Measurements from ENCODE around the gene ADCY3.

The ADCY3 gene

DNA sequence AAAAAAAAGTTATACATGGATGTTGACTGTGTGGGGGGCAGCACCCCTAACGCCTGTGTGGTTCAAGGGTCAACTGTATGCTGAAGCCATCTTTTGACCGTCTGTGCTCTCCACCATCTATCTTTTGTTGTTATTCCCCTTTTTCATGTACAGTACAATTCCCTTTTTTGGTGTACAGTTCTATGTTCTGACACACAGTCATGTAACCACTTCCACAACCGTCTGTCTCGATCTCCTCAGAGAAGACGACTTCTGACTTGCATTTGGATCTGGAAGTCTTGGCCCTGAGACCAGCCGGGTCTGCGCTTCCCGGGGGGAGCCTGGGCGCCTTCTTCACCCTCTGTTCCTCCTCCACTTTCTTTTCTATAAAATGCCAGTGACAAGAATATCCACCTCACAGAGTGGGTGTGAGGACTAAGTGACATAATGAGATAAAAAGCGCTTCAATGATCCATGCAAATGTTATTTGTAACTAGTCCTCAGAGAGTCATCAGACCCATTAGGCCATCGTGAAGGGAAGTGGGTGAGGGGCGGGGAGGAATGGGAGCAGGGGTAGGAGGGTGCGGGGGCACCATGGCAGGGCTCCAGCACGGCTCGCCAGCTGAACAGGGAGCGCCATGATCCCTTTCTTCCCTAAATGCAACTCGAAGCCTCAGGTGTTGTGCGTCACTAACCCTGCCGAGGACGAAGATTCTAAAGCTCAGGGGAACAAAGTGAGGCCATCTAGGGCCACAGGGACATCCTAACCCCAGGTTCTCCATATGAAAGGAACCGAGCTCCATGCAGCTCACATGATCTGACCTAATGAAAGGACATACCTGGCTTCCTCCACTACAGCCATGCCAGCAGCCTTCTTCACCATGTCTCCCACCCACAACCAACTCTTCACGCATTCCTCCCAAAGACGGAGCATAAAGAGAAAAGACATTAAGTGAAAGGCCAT, 16.6 kb downstream of the ADCY3 start:
- DNase-seq (ENCODE audit: low read depth in 2 of 2) = no peak

DNA sequence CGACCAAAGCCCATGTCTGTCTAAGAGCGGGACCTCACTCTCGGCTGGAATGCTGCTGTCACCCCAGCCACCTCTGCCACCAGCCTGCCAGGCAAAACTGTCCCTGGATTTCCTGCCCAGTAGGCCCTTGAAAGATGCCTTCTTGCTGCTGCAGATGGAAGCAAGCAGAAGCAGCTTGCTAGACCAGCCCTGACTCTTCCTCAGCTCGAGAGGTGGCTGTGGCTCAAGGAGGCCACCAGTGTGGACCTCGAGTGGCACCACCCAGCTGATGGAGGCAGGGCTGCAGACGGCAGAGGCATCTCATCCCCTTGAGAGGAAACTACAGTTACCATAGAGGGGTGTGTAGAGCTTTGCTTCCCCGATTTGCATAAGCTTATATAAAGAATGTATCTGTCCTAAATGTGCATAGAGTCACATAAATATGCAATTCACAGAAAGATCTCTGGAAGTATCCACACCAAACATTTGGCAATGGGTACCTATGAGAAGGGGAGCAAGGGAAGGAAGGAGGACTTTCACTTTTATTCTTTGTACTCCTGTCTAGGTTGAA, 20.6 kb downstream of the ADCY3 start:
- DNase-seq (ENCODE audit: low read depth in 2 of 2) = no peak

DNA sequence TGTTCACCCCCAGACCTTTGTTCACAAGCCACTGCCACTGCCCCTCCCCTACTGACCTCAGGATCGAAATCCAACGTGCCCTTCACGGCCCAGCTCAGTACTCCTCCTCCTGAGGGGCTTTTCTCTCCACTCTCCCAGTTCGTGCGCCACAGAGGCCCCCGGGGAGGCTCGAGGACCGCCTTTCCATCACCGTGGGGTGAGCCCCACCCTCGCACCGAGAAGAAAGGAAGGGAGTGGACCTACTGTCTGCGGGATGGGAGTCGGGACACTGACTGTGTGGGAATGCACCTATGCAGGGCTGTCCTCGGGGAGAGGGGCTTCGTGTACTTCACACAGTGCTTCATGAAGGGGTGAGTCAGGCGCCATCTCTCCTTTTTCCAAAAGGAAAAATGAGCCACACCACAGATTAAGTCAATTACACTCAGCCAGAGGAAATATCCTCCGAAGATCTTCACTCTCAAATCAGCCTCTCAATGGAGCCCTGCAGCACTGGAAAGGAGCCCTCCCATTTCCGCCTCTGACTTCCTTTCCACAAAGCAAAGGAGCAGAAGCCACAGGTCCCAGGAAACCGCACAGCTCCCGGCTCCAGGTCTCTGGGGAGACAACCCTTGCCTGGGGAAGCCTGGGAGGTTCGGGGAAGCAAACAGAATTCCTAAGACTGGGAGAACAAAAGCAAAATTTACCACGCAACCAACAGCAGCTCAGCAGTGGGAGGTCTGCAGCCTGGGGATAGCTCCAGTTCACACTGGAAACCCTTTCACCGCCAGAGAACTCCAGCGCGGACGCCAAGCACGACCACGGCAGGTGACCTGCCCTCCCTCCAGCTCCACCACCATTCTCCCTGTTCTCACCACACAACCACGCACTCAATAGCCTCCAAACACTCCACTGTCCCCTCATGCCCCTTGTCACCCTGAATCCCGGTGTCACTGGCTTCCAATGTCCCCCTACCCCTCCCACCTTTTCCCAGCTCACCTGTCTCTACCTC, 21.6 kb downstream of the ADCY3 start:
- no peak for DNase-seq (ENCODE audit: low read depth in 2 of 2)

DNA sequence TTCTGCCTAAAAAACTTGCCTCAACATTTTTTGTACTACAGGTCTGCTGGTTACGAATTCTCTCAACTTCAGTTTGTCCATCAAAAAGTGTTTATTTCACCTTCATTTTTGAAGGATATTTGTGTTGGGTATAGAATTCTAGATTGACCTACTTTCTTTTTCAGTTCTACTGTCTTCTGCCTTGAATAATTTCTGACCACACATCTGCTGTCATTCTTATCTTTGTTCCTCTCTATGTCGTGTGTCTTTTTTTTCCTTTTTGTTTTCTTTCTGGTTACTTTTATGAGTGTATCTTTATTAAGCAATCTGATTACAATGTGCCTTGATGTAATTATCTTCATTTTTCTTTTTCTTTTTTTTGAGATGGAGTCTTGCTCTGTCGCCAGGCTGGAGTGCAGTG, 25.3 kb downstream of the ADCY3 start:
- DNase-seq (ENCODE audit: low read depth in 2 of 2) = no peak

DNA sequence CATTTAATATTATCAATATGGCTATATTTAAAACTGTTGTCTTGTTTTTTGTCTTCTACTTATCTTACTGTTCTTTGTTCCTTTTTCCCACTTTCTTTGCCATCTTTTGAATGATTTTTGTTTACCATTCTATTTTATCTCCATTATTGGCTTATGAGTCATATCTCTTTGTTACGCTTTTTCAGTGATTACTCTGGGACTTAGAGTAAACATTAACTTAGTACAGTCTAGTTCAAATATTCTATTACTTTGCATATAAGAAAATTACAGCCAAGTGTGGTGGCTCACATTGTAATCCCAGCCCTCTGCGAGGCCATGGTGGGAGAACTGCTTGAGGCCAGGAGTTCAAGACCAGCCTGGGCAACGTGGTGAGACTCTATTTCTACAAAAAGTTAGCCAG, 26.1 kb downstream of the ADCY3 start:
- no peak for DNase-seq (ENCODE audit: low read depth in 2 of 2)

DNA sequence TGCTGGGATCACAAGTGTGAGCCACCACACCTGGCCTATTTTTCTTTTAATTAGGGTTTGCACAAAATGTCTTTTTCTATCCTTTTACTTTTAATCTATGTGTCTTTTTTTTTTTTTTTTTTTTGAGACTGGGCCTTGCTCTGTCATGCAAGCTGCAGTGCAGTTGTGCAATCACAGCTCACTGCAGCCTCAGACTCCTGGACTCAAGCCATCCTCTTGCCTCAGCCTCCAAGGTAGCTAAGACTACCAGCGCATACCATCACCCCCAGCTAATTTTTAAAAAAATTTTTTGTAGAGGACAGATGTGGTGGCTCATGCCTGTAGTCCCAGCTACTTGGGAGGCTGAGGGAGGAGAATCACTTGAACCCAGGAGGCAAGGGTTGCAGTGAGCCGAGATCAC, 27.1 kb downstream of the ADCY3 start:
- no peak for DNase-seq (ENCODE audit: low read depth in 2 of 2)

DNA sequence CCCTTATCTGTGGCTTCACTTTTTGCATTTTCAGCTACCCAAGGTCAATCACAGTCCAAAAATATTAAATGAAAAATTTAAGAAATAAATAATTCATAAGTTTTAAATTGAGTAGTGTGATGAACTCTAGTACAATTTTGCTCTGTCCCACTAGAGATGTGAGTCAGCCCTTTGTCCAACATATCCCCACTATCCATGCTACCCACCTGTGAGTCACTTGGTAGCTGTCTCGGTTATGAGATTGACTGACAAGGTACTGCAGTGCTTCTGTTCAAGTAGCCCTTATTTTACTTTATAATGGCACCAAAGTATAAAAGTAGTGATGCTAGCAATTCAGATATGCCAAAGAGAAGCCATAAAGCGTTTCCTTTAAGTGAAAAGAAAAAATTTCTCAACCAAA, 28.8 kb downstream of the ADCY3 start:
- DNase-seq (ENCODE audit: low read depth in 2 of 2) = no peak

DNA sequence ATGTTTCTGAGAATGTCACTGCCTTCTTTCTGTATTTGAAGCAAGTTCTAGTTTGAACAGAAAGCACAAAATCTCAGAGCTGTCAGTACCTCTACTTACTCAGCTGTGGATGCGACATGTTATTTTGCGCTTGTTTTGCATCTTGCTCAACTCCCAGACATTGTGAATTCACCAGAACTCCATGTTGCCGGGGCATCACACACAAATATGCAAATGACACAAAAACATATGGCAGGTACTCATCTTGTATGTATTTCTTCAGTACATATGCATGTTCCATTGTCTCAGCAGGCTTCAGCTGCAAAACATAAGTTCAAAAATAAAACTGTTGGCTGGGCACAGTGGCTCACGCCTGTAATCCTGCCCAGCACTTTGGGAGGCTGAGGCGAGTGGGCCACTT, 30.8 kb downstream of the ADCY3 start:
- no peak for DNase-seq (ENCODE audit: low read depth in 2 of 2)

DNA sequence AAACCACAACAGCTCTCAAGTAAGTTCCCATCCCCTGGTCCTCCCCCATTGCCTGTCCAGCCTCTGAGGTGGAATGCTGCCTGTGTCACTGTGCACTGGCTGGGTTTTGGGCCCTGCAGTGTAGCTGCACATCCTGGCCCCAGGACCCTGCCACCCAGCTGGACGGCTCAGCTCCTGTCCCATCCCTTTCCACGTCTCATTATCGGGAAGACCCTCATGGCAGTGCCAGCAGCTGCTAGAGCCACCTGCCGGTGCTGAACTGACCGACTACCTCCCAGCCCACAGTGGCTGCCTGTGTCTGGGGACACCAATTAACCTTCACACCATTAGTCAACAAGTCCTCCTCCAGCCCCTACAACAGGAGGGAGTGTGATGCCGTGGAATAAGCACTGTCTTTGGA, 31.9 kb downstream of the ADCY3 start:
- DNase-seq (ENCODE audit: low read depth in 2 of 2) = no peak

DNA sequence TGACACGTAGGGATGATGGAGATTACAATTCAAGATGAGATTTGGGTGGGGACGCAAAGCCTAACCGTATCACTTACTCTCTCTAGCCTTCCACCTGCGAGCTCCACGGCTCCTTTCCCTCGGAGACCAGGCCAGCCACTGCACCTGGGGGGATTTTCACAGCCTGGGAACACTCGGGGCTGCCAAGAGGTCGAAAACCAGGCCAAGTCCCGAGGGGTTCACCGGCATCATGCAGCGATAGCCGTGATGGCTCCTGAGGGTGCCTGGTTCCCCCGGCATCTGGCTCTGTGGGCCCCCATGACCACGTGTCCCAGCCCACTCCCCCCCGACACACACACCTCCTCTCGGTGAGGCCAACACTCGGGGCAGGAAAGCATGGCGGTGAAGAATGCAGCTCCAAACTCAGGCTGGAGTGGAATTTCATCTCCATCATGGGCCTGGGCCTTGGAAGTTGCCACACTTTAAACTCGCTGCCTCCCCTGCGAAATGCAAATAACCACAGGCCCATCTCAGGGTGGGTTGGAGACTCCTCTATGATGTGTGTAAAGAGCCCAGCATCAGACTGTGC, 32.6 kb downstream of the ADCY3 start:
- DNase-seq (ENCODE audit: low read depth in 2 of 2) = no peak

DNA sequence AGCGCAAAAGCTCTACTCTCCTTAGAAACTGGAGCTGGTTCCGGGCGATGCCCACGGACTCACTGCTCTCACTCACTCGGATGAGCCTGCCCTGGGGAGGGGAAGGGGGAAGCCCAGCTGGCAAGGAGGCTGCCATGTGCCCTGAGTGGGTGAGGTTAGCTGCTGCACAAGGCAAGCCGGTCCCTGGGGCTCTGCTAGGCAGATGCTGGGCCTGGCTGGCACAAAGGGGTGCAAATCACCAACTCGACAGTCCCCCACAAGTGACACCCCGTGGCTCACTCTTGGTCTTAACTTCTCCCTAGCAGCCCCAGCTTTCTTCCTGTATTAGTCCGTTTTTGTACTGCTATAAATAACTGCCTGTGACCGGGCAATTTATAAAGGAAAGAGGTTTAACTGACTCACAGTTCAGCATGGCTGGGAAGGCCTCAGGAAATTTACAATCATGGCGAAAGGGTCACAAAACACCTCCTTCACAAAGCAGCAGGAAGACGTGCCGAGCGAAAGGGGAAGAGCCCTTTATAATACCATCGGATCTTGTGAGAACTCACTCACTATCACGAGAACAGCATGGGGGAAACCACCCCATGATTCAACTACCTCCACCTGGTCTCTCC, 33.2 kb downstream of the ADCY3 start:
- no peak for DNase-seq (ENCODE audit: low read depth in 2 of 2)

DNA sequence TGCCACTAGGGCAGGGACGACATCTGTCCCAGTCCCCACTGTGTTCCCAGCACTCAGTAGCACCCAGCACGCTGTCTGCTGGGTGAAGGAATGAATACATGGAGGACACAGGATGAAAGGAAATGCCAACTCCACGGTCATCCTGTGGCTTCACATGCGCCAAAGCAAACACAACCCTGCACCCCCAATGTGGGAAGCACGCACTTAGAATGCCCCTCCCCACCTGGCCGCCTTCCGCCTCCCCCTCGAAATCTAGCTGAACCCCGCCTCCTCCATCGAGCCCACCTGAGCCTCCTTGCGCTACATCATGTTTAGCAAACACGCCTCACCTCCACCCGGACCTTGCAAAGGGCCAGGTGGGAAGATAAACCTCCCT, 33.9 kb downstream of the ADCY3 start:
- no peak for DNase-seq (ENCODE audit: low read depth in 2 of 2)

DNA sequence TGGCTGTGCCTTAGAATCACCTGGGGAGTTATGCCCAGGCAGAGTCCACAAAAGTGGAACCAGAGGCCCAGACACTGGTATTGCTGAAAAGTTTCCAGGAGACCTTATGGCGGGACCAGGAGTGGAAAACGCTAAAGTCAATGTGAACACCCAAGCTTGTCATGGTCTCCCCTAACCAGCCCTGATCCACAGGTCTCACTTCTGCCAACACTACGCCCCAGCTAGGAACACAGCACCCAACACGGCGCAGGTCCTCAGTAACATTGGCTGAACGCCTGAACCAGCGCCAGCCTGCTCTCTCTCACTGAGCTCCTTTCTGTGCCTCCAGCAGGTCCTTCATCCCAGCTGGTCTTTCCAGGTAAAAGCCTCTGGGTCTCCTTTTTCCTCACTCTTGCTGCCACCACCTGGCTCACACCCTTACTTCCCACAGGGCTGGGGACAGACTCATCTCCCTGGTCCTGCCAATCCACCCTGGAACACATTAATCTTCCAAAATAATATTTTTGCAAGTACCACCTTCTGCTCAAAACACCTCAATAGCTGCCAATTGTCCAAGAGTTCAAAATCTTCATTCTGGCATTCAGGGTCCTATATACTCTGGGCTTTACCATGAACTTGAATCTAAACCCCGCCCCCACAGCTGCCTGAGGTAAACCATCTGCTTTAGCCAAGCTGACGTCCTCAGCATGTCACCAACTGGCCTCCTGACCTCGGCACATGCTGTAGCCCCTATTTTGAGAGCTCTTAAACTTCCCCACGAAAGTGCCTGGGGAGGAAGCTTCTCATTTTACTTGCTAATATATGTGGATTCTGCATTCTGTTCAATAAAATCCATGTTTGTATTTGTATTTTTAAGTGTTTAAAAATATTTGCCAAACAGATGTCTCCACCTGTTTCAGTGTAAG, 34.6 kb downstream of the ADCY3 start:
- no peak for DNase-seq (ENCODE audit: low read depth in 2 of 2)

DNA sequence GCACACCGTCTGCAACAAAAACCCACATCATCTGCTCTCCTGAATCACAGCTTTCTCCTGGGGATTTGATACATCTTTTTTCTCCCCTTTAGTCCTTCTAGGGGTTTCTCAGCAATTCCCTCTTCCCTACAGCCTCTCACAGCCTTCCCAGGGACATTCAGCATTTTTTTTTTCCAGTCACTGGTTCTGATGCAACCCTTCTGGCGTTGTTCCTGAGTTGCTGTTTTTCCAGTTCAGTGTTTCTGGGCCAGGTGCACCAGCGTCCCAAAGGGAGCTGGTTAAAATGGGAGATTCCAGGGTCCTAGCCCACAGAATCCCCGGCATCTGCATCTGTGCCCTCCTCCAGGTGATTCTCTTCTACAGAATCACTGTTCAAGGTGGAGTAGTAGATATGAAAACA, 36.1 kb downstream of the ADCY3 start:
- DNase-seq (ENCODE audit: low read depth in 2 of 2) = no peak

DNA sequence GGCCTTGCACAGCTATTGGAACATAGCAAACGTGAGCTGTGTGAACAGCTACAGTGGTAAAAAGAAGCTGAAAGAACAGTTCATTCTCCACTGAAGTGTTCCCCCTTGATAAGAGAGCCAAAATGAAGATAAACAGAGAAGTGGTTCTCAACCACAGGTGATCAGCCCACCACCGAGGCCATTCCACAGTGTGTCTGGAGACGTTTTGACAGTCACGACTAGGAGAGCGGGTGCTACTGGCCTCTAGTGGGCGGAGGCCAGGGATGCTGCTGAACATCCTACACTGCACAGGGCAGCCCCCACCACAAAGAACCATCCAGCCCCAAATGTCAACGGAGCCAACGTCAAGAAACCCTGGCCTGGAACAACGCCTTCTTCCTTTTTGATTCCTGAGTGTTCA, 38.4 kb downstream of the ADCY3 start:
- no peak for DNase-seq (ENCODE audit: low read depth in 2 of 2)

DNA sequence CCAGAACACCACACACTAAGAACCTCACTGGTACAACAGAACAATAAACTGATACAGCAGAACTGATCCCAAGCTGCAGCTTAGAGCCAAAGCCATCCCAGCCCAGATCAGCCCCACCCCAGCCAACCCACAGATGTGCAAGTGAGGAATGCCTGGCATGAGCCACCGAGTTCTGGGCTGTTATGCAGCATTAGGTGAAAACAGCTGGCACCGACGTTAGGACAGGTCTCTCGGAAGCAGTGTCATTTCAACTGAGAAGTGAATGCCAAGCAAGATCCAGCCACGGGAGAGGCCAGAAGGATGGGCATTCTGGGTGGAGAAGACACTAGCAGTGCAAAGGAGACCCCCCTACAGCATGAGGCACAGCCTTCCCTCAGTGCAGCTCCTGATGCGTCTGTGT, 38.9 kb downstream of the ADCY3 start:
- DNase-seq (ENCODE audit: low read depth in 2 of 2) = no peak

DNA sequence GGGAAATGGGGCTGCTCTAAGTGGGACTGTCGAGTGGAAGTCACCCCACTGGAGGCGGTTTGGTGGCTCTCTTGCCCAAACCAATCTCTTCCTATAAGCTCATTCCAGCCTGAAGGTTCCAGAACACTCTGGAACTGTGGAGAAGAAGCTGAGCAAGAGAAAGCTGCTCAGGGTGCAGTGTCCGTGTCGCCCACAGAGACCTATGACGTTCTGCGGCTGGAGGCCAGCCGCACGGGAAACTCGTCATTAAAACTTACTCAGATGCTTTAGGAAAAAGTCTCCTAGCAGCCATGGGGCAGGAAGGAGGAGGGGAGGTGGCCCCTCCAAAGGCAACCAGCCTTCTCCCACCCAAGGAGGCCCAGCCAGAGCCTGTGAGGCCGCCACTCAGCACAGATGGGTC, 41.7 kb downstream of the ADCY3 start:
- DNase-seq (ENCODE audit: low read depth in 2 of 2) = no peak

DNA sequence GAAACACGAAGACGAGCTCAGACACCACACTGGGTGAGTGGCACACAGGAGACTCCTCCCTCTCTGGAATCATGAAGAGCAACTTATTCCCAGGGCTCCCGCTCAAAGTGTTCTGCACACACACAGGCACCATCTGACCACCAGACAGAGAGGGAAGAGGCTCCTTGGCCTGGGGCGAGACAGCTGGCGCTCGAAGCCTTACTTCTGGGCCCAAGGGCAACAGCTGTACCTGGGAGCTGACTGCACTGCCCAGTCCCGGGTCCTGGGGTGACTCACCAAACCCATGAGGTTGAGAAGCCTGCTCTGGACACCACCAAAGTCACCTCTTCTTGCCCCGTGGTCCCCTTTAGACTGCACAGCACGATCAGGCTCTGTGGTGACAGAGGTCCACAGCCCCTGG, 42.4 kb downstream of the ADCY3 start:
- DNase-seq (ENCODE audit: low read depth in 2 of 2) = no peak

DNA sequence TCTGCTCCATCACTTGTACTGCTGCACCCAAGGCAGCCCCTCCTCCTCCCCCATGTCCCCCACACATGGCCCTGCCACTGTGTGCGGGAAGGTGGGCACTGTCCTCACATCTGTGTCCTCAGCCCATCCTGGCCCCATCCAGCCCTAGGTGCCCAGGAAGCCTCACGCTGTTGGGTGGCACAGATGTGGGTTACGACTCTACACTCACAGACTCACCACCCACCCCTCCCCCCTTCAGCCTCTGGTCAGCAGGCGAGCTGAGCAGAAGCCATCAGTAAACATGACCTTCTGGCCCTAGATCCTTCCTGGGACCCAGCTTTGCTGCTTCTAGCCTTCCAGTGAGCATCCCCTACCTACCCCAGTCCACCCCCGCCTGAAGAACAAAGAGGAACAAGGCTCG, 43.0 kb downstream of the ADCY3 start:
- no peak for DNase-seq (ENCODE audit: low read depth in 2 of 2)

DNA sequence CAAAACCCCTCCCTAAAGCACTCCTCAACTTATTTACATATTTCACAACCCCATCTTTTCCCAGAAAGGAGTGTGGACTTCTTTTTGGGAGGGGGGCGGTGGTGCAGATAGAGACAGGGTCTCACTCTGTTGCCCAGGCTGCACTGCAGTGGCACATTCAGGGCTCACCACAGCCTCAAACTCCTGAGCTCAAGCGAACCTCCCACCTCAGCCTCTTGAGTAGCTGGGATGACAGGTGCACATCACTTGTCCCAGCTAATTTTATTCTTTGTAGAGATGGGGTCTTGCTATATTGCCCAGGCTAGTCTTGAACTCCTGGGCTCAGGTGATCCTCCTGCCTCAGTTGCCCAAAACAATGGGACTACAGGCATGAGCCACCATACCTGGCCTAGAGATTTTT, 44.1 kb downstream of the ADCY3 start:
- DNase-seq (ENCODE audit: low read depth in 2 of 2) = no peak

DNA sequence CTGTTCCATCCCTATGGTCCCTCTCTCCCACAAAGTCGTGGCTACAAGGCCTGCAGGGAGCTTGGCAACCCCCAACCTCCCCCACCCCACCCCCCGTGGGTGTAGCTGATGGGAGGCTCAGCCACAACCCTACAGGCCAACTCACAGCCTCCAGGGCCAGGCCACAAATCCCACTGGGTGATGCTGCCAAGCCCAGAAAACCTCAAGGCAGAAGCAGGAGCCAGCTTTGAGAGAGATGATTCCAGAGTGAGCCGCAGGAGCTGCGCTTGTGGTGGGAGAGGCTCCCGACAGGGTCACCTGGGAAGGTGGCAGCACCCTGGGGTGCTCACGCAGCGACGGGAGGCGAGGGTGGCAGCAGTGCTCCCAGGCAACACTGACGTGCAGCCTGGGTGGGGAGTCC, 44.8 kb downstream of the ADCY3 start:
- DNase-seq (ENCODE audit: low read depth in 2 of 2) = no peak

Measured in stimulated activated CD8-positive, alpha-beta memory T cell treated with anti-CD3 and anti-CD28 coated beads, Interleukin-7, amount 100 ng/mL, for 1 hour (primary cell).